ENCODE data around the gene XYLT2.

- no peak for TF ChIP-seq CTCF (IDR thresholded peaks at IDR 0.05)
- no peak for TF ChIP-seq POLR2AphosphoS5 (IDR thresholded peaks at IDR 0.05)
- TF ChIP-seq POLR2A (IDR thresholded peaks at IDR 0.05) = no peak
These were observed 24.1 kb downstream of the XYLT2 start for GRCh38 chr17:50370052-50370451.

Data from breast epithelium (tissue), 3 donors.